ENCODE data around the gene IL12RB2. TPM values are rescaled to one million over a fixed set of nuclear protein-coding genes. Genes with fewer than 3 reads are reported as not detected.

The IL12RB2 gene
- total RNA-seq = 0.22 TPM
- long read RNA-seq, partial matches to known transcripts = 0 of 6 reads
- long read RNA-seq, other reads (novel, unspliced or antisense) = 6 of 6 reads

GRCh38 chr1:67307251-67308060, at the start of gene IL12RB2:
IL12RB2 (plus strand) TSS chr1:67307873; CDS start chr1:67320369, 12,496 bp downstream.
- no peak for DNase-seq (ENCODE audit: low spot score)
- intact Hi-C loops (cut with DNase I) = no loop called here

DNA sequence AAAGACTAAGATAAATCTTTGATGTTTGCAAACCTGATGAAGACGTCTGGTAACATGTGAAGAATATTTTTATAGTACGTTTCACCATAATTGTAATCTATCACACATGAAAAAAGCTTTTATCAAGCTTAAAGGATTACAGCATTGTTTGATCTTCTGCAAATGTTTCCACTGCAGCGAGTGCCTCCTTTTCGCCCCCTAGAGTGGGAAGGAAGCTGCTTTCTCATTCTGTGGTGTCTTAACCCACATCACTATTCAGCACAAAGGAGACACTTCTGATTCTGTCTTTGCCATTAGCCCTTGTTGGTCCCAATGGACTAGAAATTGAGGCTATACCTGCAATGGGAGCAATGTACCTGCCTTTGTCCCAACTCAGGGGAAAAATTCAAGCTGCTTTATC, 46.0 kb upstream of the IL12RB2 start:
- intact Hi-C loops (cut with DNase I) = no loop called here
- no peak for DNase-seq (ENCODE audit: low spot score)

DNA sequence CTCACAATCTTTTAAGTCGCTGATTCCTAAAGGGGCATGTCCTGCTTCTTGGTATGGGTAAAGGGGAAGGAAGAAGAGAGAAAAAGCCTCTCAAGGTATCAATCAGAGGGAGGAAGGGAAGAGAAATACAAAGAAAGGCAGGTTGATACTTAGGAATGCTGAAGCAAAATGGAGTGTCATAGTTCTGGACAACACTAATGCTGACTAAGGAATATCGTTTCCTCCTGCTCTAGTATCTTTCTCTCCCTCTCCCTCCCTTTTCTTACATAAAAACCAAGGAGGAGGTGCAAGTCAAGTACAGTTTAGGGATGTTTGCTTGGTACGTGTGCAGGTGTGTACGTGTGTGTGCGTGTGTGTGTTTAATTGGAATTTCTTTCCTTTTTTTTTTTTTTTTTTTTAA, 44.9 kb upstream of the IL12RB2 start:
- intact Hi-C loops (cut with DNase I) = no loop called here
- no peak for DNase-seq (ENCODE audit: low spot score)

DNA sequence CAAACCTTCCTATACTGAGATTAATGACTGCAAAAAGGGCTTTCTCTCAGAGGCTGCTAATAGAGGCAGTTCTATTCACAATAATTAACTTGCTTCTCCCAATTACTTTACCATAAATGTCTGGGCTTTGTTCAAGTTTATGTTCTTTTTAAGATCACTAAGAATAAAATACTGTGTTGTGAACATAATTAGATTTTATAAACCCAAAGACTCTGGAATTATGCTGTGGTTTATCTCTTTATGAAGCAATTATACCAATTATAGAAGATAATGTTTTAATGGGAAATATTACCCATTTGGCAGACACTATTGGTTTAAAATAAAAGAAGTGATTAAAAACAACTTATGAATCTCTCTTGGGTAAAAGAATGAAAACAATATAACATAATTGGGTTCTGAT, 43.5 kb upstream of the IL12RB2 start:
- no peak for DNase-seq (ENCODE audit: low spot score)
- intact Hi-C loops (cut with DNase I) = no loop called here

GRCh38 chr1:67264899-67265298, 42.8 kb upstream of the IL12RB2 start:
- intact Hi-C loops (cut with DNase I) = no loop called here
- no peak for DNase-seq (ENCODE audit: low spot score)

DNA sequence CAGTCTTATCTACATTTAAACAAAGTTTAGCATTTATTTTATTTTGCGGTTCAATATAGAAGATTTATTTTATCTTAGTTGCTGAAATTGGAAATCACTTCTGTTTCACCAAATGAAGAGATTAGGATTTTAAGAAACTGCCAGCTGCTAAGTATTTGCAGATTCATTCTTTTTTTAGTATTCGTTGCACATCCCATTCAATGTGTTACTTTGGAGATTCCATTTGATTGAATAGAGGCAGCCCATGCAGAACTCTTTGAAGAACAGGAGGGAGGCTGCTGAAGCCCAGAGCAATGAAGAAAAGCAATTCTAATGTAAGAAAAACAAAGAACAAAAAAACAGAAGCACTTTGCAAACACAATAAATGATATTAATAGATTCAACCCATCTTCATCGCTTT, 38.6 kb upstream of the IL12RB2 start:
- no peak for DNase-seq (ENCODE audit: low spot score)
- intact Hi-C loops (cut with DNase I) = no loop called here

- intact Hi-C loops (cut with DNase I) = no loop called here
- no peak for DNase-seq (ENCODE audit: low spot score)
These were observed 37.1 kb upstream of the IL12RB2 start for GRCh38 chr1:67270541-67270940.

GRCh38 chr1:67273591-67273990, 34.1 kb upstream of the IL12RB2 start:
- no peak for DNase-seq (ENCODE audit: low spot score)
- intact Hi-C loops (cut with DNase I) = no loop called here

DNA sequence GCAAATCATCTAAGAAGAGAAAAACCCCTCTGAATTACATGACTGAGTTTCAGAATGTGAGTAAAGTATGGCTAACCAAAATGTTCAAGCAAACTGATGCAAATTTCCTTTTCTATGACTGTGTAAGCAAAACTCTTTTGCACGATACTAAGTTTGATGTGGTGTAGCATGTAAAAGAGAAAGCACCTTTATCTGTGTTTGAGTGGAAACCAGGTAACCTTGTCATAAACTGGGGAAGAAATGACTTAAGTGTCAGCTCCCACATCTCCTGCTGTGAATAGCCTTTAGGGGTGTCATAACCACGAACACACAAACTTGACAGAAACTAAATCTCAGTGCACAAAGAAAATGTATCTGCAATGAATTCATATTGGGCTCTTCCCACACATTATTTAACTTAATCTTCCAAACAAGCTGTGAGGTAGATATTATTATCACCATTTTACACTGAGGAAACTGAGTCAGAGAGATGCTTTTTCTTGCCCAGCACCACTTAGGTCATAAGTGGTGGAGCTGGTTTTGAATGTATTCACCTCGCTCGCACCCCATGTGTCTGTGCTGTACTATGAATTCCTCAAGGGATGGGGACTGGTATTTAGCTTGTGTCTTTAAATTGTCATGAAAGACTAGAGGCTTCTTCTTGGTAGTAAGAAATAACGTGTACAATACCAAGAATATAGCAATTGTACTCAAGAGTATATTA, 32.9 kb upstream of the IL12RB2 start:
- intact Hi-C loops (cut with DNase I) = no loop called here
- DNase-seq (ENCODE audit: low spot score) = no peak

DNA sequence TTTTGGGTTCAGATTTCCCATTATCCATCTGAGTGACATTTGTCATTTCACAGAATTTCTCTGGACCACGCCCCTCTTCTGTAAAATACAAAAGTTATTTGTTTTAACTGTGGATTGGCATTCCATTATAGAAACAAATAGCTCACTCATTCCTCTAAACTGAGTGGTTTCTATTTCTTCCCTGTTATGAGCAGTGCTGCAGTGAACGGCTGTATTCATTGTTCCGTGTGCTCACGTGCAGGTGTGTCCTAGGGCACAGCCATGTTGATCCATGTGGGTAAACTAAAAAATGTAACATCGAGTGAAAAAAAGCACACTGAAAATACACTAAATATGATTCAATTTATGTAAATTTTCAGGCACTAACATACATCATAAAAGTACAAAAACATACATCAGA, 27.0 kb upstream of the IL12RB2 start:
- intact Hi-C loops (cut with DNase I) = no loop called here
- no peak for DNase-seq (ENCODE audit: low spot score)

DNA sequence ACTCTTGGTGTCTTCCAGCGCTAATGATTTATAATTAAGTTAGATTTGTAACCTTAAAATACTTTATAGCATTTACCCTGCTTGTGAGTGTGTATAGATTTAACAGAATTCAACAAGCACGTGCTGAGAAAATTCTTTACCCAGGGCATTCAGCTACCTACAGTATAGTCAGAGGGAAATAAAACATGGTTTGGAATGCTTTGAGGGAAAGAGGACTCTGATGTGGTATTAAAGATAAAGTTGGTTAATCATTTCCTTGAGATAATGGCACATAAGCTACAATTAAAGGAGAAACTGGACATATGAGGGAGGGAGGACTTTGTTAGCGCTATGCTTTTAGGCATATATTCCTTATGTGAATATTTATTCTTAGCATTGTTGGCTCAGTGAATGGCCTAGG, 26.4 kb upstream of the IL12RB2 start:
- DNase-seq (ENCODE audit: low spot score) = no peak
- intact Hi-C loops (cut with DNase I) = no loop called here

DNA sequence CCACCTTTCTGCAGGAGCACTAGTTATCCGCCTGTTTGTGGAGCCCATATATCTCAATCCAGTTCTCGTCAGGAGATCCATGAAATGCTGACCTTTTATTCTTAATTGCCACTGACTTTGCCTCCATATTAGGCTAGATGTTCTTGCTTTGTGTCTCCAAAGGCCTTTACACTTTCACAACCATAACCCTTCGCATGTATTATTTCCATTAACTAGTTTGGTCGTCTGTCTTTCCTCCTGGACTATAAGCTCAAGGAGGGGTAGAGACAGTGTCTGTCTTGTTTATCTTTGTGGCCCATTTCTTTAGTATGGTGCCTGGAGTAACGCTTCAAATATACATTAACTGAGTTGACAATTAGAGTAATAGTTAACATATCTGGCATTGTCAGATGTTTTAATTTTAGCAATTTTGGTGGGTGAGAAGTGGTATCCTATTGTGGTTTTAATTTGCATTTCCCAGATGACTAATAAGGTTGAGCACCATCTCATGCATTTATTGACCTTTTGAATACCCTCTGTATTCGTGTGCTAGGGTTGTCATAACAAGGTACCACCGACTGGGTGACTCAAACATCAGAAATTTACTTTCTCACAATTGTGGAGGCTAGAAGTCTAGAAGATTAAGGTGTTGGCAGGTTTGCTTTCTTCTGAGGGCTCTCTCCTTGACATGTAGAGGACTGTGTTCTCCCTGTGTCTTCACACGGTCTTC, 21.7 kb upstream of the IL12RB2 start:
- intact Hi-C loops (cut with DNase I) = no loop called here
- DNase-seq (ENCODE audit: low spot score) = no peak

GRCh38 chr1:67290236-67290635, 17.4 kb upstream of the IL12RB2 start:
- DNase-seq (ENCODE audit: low spot score) = no peak
- intact Hi-C loops (cut with DNase I) = no loop called here

DNA sequence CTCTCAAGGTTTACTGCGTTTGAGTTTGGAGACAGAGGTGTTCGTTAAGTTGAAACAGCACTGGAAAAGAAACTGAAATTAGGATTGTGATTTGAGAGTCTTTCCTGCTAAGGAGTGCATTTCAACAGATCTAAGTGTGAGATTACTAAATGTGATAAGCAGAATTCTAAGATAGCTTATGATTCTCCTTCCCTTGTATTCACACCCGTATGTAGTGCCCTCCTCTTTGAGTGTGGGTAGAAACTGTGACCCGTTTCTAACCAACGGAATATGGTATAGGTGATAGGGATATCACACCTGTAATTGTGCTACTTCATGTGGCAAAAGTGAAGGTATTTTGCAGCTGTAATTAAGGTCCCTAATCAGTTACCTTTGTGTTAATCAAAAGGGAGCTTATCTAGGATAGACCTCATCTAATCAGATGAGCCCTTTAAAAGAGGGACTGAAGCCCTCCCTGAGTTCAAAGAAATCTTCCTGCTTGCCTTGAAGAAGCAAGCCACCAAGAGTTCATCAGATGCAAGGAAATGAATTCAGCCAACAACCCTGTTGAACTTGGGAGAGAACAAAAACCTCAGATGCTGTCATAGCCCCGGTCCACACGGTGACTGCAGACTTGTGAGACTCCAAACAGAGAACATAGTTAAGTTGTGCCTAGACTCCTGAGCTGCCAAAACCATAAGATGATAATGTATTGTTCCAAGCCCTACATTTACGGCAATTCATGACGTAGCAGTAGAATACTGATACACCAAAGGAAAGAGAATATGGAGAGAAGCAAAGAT, 12.6 kb upstream of the IL12RB2 start:
- DNase-seq (ENCODE audit: low spot score) = no peak
- intact Hi-C loops (cut with DNase I) = no loop called here

GRCh38 chr1:67298762-67299161, 8.9 kb upstream of the IL12RB2 start:
- DNase-seq (ENCODE audit: low spot score) = no peak
- intact Hi-C loops (cut with DNase I) = no loop called here

DNA sequence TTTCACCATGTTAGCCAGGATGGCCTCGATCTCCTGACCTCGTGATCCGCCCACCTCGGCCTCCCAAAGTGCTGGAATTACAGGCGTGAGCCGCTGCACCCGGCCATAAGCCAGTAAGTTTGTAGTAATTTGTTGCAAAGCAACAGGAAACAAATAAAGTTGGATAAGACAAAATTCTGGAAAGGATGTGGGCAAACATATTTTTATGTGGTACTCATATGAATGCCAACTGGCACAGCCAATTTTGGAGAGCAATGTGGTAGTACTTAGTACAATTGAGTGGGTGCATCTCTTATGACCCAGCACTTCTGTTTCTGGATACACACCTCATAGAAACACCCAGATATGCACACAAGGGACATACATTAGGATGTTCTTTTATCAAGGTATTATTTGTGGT, 8.4 kb upstream of the IL12RB2 start:
- DNase-seq (ENCODE audit: low spot score) = no peak
- intact Hi-C loops (cut with DNase I) = no loop called here

DNA sequence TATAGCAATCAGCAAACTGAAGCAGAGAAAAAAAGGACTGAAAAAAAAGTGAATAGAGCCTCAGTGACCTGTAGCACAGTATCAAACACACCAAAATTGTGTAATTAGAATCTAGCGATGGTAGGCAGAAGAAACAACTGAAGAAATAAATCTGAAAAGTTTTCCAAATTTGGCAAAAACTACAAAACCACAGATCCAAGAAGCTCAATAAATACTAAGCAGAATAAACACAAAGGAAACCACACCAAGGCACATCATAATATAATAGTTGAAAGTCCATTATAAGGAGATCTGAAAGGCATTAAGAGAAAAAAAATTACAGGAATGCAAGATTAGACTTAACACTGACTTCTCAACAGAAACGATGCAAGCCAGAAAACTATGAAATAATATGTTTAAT, 7.1 kb upstream of the IL12RB2 start:
- no peak for DNase-seq (ENCODE audit: low spot score)
- intact Hi-C loops (cut with DNase I) = no loop called here

- intact Hi-C loops (cut with DNase I) = no loop called here
These were observed 3.6 kb upstream of the IL12RB2 start for GRCh38 chr1:67304023-67304422.

DNA sequence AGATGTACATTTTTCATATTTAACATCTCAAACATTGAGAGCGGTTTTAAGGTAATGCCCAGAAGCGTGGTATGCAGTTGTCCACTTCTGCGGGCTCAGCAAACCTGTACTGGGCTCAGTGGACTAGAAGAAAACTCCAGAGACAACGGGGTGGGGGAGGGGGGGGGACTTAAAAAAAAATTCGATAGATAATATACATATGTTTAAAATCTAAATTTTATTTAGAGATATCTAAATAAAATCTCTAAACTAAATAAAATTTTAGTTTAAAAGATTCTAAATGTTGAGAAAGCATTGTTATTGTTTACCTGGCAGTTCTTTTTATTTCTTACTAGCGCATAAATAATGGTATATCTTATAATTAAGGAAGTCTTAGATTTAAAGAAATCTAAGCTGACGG, 1.1 kb upstream of the IL12RB2 start:
- intact Hi-C loops (cut with DNase I) = no loop called here

More at GRCh38 chr1:67304023-67304422, 3.6 kb upstream of the IL12RB2 start:
- DNase-seq (ENCODE audit: low spot score) = no peak

DNA sequence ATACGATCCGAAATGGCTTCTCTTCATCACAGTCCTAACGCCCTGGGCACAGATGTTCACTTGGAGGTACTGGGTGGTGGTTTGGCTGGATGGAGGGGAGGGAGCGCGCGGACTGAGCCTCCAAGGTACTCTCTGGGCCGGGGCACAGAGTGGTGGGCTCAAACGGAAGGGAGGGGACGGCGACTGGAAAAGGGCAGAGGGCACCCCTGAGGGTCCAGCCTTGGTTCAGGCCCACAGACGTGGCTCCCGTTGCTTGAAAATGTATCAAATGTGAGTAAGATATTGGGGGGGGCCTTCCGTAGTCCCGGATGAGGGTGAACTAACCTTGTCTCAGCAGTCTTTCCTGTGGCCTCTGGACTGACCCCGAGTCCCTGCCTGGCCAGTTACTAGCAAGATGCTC, 463 bp downstream of the IL12RB2 start:
- no peak for DNase-seq (ENCODE audit: low spot score)
- intact Hi-C loops (cut with DNase I) = no loop called here

More for the DNA sequence above, 1.1 kb upstream of the IL12RB2 start:
- DNase-seq (ENCODE audit: low spot score) = no peak

Measured in cardiac septum (tissue), 1 donor.